Measurements from ENCODE around the gene CPEB4.

The CPEB4 gene

GRCh38 chr5:173916233-173916632 lies 28.1 kb downstream of the CPEB4 start:
- DNase-seq, result no peak

- peak in 4 of 5 donors; percentile 27 to 84 (median 42) for DNase-seq
Measured at GRCh38 chr5:173917788-173918786, 29.9 kb downstream of the CPEB4 start.

DNA sequence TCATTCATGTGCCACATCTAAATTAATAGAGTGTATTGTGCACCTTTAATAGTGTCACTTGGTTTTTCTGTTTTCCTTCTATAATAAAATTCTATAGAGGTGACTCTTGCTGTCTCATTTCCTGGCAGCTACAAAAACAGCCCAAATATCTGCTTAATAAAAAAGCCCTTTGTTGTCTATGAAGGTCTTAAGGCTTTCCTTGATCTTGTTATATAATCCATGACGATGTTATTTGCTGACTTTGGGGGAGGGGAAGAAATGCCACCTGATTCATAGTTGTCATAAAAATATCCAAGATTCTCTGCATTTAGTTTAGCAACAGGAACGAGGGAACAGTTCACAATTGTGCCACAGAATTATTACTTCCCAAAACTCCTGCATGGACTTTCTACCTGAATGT lies 31.3 kb downstream of the CPEB4 start:
- no peak for DNase-seq

DNA sequence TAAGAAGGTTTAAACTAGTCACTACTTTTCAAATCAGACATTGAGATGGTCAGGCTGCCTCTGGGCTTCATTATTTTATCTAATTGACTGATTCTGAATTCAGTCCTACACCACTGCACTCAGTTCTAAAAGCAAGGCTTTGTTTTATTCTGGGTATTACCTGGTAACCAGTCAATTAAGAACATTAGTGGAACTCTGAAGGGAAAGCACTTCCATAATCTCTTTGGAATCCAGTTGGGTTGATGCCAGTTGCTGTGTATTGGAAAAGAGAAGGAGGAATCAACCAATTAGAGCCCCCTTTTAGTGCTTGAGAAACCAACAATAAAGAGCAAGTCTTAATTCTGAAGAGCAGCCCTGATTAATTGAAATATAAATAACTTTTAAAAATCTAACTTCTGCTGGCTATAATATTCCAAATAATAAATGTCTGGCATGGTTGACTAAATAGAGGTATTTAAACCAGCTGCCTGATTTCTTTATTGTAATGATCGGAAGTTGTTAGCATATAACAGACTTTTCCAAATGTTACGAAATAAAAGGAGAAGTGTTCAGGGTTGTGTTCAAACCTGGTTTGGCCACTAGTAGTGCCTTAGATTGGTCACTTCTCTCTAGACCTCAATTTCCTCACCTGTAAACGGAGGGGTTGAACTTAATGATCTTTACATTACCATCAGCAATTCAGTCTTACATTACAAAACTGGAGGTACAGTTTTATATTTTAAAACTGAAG lies 32.0 kb downstream of the CPEB4 start:
- no peak for DNase-seq

DNA sequence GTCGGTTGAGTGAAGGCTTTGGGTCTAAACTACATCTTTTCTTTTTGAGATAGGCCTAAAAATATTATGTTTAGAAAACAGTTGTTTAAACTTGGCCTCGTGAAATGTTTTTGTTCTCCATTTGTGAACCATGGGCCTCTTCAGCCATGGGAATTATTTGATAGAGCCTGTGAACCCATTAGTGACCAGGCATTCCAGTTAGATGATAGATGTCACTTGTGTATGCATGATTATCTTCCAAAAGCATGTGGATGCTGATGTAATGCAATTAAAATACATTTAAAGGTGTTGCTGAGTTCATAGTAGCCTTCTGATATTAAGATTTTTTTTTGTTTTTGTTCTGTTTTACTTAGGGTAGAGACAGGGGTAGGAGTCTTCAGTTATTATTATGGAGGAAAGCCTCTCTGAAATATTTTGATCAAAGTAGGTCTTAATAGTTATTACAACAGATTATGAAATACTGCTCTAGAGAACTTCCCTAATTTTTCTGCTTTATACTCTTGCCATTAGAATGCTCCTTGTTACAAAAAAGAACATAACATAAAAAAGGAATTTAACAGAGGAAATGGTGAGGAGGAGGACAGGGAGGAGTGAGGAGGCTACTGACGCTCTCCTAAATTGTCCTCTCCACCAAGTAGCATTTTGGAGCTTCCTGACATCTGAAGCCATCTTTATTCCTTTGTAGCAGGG lies 32.9 kb downstream of the CPEB4 start:
- DNase-seq, result no peak

DNA sequence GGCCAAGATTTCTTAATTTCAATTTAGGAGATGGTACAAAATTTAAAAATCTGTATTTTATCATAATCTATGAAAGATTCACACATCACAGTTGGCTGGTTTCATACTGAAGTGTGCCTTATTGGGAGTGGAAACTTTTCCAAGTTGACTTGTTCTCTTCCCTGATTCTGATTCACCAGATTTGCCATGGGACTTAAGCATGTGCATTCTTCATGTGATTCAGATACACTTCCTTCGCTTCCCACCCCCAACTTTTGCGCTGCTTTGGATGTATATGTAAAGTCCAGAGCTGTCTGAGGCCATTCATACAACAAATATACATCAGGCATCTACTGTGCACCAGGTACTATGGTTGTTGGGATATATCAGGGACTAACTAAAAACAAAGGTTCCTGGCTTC lies 34.4 kb downstream of the CPEB4 start:
- no peak for DNase-seq

DNA sequence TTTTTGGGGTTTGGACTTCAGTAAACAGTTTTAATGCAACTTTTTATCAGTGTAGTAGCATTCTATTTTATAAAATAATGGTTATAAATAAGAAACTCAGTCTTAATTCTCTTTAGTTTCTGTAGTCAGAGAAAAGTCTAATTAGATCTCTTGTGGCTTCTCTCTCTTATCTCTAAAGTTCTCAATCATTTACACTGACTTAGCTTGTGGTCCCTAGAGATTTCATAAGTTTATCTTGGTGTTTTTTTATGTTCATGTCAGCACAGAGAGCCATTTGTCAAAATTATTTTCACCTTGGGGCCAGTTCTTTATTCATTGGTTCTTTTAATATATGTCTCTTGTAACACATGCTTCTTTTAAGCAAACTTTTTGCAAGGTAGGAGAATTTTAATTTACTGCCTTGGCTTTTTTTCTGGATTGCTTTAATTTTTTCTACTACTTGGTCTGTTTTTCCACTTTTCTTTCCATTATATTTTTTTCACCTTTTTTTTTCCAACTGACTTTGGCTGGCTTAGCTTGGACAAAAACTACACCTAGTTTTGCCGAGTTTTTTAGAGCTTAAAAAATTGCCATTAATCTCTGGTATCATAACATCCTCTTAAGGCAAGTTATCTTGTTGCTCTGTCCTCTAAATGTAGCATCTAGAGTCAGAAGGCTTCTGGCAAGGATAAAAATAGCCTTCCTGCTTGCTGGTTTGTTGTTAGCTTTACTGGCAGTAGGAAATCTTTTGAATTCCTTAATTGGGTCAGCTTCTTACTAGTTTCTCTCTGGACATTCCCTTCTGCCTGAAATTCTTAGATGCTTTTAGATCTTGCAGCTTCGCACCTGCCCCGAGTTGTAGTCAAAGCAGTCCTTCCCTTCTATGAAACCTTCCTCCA lies 35.3 kb downstream of the CPEB4 start:
- no peak for DNase-seq

GRCh38 chr5:173924899-173925298 lies 36.8 kb downstream of the CPEB4 start:
- DNase-seq, result no peak

GRCh38 chr5:173925449-173926071 lies 37.4 kb downstream of the CPEB4 start:
- DNase-seq, result peak in 3 of 5 donors; percentile 8 to 37 (median 29)

DNA sequence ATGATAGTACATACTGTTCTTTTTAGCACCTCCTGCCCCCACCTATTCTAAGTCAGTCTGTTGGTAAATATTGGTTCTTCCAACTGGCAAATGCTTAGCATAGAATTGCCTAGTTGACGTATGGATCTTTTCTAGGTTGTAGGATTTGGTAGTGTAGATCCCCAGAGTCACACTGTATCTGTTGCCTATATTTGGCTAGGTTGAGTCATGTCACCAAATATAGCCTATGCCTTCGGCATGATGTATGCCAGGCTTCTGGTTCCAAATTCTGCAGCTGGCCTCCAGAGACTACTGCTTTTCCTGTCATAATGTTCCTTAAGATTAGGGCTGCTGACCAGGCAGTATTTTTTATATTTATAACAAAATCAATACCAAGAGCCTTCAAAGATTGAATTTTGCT lies 38.2 kb downstream of the CPEB4 start:
- DNase-seq, result no peak

GRCh38 chr5:173928871-173929574 lies 40.9 kb downstream of the CPEB4 start:
- DNase-seq, result no peak

DNA sequence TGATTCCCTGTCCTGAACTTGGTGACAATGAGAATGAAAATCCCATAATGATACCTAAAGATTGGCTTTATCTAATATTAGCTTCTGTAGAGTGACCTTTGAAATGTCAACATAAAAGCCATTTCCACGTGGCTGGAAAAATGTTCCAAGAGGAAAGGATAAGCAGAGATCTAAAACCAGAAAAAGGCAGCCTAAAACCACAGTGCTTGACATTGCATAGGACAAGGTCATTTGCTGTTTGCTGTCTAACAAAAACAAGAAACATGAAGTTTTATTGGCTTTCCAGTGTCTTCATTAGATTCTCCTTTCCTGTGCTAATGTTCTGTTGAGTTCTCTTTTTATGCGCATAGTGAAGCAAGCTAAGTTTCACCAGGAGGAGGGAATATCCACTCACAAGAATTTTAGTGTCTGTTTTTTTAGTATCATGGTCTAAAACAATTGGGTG lies 44.6 kb downstream of the CPEB4 start:
- no peak for DNase-seq

DNA sequence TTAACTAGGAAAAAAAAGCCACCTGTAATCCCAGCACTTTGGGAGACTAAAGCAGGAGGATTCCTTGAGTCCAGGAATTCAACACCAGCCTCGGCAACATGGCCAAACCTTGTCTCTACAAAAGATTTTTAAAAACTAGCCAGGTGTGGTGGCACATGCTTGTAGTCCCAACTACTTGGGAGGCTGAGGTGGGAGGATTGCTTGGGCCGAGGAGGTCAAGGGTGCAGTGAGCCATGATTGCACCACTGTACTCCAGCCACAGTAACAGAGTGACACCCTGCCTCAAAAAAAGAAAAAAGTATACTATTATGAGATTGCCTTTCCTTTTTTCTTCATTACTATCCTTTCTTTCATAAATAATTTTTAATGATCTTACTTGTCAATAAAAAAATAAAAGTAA lies 45.8 kb downstream of the CPEB4 start:
- DNase-seq, result no peak

DNA sequence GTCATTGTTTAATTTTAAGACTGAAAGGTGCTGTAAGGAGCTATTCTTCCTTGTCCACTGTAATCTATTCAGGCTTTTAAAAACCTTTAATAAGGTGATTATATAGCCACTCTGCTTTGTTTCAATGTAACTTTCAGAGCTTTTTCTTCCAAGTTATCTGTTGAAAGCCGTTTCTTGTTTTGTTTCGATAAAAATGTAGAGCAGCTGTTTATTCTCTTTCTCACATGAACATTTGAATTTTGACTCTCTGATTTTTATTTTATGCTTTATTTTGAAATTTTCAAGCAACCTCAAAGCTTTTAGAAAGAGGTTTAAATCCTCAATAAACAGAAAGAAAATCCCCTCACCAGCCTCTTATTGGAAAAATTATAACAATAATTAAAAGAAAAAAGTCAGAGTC lies 47.2 kb downstream of the CPEB4 start:
- DNase-seq, result no peak

- DNase-seq, result no peak
Measured at GRCh38 chr5:173940269-173940668, 52.1 kb downstream of the CPEB4 start.

- no peak for DNase-seq
Measured at GRCh38 chr5:173941102-173941501, 53.0 kb downstream of the CPEB4 start.

- DNase-seq, result no peak
Measured at GRCh38 chr5:173941758-173942401, 53.7 kb downstream of the CPEB4 start.

- no peak for DNase-seq
Measured at GRCh38 chr5:173944511-173944910, 56.4 kb downstream of the CPEB4 start.

DNA sequence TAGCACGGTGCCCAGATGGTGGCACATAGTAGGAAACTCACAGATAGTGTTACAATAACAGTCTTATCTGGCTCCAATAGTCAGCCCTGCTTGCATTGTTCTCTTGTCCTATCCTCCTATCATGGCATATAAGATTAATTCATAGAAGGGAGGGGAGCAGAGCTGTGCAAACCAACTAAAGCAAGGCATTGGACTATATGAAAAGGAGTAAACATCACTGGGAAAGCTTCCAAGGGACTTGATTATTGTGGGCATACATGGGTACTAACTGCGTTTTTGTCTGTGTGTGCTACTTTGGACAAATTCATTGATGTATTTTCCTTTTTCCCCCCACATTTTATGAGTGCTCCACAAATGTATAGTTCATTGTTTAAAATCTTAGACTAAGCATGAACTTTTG lies 57.0 kb downstream of the CPEB4 start:
- DNase-seq, result no peak

- DNase-seq, result no peak
Measured at GRCh38 chr5:173946323-173946722, 58.2 kb downstream of the CPEB4 start.

Data from T-helper 1 cell (primary cell).